Measurements from ENCODE around the gene RABGGTA.
"Not testable (repeated sequence)": the region's sequence is repeated elsewhere in the genome, so short reads cannot be mapped to it uniquely, and the experiment has no call there.

The RABGGTA gene

GRCh38 chr14:24260026-24260779 lies 11.2 kb downstream of the RABGGTA start:
- DNase-seq = no peak

GRCh38 chr14:24259282-24260025 lies 11.9 kb downstream of the RABGGTA start:
- DNase-seq = no peak

DNA sequence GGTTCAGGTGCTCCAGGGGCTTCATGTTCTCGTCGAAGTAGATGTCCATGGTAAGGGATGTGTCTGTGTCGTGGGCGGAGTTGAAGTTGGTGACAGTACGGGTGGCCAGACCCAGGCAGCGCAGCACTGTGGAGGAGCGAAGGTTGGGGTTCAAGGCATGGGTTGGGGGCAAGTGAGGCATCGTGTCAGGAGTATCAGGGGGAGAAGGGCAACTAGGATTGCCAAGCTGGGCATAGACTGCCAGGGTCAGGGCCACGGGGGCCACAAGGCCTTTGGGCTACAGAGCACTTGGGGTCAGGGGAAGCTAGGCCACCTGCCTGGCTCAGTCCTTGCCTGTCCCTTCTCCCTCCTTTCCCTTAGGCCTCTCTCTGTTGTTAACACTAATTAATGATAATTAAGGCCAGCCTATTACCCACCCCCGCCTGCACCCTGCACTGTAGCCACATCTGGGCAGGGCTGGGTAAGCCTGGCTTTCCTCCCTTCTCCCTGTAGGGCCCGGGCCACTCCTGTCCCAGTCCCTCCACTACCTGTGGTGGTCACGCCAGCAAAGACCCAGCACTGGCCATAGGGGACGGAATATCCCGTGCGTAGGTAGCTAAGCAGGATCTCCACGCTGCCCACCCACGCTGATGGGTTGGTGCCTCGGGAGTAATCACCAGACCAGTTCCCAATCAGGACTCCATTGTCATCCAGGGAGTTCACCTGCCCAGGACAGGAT lies 12.7 kb downstream of the RABGGTA start:
- DNase-seq = no peak

GRCh38 chr14:24258119-24258518 lies 13.3 kb downstream of the RABGGTA start:
- no peak for DNase-seq

DNA sequence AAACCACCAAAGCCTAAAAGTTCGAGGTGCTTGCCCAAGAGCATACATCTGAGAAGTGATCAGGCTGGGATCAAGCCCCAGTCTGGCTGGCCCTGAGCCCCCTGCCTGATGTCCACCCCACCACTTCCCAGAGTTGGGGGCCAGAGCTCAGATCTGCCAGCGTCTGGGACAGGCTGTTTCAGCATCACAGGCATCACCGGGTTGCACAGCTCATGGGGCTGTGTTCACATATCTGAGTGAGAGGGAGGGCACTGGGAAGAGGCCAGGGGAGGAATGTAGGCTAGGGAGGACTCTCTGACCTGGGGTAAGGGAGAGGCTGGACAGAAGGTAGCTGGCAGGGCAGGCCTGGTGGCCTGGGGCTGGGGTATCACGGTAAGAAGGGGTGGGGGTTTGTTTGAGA lies 14.4 kb downstream of the RABGGTA start:
- DNase-seq = no peak

DNA sequence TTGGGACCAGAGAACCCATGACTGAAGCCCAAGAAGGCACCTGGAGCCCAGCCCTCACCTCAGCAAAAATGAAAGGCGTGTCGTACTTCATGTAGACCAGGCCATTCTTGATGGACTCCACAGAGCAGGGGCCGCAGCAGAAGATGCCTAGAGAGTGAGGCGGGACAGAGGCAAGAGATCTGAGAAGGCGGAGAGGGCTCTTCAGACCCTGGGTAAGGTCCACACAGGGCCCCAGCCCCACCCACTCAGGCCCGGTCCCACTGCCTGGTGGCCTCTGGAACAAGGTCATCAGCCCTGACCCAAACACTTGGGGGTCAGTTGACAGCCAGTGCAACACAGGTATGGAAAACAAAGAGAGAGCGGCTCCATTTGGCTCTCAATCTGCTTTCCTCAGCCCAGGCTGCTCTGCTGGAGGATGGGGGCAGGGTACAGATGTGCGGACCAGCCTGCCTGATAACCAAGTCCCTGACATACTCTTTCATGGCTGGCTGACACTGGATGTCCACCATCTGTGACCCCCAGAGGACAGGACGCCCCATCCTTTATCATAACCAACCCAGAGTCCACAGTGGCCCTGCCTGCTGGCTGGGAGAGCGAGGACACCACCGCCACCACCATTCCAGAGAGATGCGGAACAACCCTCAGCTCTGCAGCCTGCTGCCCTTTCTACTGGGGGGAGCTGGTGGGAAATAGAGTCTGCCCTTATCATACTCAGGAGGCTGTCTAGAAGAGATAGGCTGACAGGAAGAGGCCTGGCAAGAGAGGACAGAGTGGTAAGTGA lies 15.3 kb downstream of the RABGGTA start:
- no peak for DNase-seq

DNA sequence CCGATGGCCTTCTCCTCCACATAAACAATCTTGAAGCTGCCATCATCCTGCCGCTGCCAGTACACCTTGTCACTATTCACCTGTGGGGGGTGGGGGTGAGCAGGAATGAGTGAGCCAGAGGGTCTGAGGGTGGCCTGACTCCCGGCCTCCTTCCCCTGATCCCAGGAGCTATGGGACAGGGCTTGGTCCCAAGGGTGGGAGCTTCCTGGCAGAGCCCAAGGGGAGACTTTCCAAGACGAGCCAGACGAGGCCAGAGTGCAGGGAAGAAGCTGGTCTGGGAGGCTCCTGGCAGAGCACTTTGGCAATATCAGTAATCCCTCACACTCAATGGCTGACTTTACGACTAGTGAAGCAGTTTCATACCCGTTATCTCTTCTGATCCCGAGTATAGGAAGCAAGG lies 16.0 kb downstream of the RABGGTA start:
- DNase-seq = no peak

DNA sequence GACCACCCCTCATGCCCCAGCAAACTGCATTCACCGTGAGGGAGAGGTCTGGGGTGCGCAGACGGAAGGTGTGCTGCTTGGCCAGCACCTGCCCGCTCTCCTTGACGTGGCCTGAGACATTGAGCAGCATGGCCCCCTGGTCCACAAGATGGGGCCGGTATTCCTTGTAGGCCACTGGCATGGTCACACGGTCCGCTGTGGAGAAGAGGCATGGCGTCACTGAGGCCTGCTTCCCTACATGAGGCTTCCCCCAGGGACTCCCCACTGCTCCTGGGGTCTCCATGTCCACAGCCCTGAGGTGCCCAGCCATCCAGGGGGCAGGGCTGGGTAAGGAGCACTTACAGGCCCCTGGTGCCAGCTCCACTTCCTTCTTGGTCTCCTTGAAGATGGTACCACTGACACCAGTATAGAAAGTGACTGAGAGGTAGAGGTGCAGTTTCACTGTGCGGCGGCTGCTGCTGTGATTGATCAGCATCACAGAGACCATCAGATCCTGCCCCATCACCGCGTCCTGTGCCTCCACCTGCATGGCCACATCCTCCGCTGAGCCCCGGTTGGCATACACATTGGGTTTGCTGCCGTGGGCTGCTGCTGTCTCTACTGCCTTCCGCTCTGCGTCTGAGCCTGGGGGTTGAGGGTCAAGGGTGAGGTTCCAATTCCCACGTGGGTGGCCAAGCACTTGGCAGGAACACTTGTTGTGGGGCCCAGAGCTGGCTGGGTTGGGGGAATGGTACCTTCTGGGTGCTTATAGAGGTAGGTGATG lies 16.6 kb downstream of the RABGGTA start:
- DNase-seq = no peak

GRCh38 chr14:24253936-24254335 lies 17.5 kb downstream of the RABGGTA start:
- no peak for DNase-seq

DNA sequence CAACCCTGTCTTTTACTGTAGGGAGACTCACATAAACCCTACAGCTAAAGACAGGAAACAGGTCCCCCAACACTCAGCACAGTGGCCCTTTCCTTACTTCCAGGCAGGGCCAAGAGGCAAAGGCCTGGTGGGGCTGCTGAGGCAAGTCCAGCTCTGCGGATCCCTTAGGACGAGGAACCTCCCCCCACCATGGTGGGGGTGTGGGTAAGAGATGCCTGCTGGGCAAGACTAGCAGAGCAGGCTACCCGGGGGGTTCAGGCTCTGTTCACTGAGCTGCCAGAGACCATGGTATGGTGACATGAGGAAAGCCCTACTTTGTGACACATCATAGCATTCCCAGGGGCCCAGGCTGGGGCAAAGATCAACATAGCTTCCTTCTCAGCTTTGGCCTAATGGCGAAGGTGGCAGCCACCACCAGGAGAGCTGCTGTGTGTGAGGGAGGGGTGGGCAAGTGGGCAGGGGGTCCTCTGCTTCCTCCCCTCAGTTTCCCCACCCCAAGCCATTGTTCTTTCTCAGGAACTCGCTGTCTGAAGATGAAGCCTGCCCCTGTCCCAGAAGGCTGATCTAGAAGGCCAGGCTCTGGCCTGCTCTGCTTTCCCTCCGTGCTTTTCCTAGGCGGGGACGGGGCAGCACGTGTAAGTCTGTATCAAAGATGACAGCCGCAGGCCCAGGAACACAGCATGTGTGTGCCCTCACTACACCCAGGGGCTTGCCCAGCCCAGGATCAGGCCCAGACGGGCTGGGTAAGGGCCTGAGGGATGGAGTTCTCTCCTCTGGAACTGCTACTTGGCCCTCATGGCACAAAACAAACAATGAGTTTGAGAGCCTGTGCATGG lies 18.9 kb downstream of the RABGGTA start:
- DNase-seq = no peak

DNA sequence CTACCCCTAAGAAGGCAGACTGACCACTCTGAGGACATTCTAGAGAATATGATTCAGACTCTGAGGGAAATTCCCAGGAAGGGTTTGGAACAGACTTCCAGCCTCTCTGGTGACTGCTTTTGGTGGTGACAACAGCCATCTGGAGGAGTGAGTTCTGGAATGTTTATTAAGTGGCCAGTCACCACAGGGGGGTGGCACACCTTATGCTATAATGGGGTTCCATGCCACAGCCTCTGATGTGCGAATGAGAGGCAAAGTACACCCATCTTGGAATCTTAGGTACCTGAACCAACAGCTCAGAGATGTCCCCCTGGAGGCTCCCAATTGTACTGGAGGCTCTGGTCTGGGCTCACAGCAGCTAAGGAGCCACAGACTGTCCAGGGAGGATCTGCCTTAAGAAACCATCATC lies 19.5 kb downstream of the RABGGTA start:
- DNase-seq = no peak

- DNase-seq = no peak
These were observed 21.0 kb downstream of the RABGGTA start for GRCh38 chr14:24250354-24250753.

GRCh38 chr14:24249230-24250021 lies 22.0 kb downstream of the RABGGTA start:
- DNase-seq = no peak

GRCh38 chr14:24247422-24247821 lies 24.0 kb downstream of the RABGGTA start:
- no peak for DNase-seq

DNA sequence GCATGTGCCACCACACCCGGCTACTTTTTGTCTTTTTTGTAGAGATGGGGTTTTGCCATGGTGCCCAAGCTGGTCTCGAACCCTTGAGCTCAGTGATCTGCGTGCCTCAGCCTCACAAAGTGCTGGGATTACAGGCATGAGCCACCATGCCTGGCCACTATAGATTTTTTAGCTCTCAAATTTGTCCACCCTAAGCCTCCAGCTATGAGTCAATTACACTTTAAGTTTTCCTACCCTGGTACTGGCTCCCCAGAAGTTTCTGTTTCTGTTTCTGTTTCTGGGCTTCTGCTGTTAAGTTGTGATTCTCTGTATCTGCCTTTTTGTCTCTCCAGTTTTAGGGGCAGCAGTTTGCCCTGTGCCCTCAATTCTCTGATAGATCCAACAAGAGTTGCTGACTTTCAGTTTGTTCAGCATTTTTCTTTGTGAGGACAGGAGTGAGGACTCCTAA lies 24.6 kb downstream of the RABGGTA start:
- no peak for DNase-seq

- DNase-seq = not testable (repeated sequence)
These were observed 26.0 kb downstream of the RABGGTA start for GRCh38 chr14:24245350-24245749.

GRCh38 chr14:24243336-24243836 lies 28.0 kb downstream of the RABGGTA start:
- DNase-seq = no peak

GRCh38 chr14:24241829-24242443 lies 29.5 kb downstream of the RABGGTA start:
- peak; percentile 97 for DNase-seq

GRCh38 chr14:24240110-24240918 lies 31.1 kb downstream of the RABGGTA start:
- DNase-seq = no peak

Measured in CD4-positive, alpha-beta T cell treated with Interleukin-6 for 4 hours (primary cell).